HL-60 (cell line): ENCODE data around the gene TMEM106C.

Experiments used
- DNase-seq, 2 experiments: peaks; one replicate each; pipeline ENCODE4 v3.0.0-alpha.2; 2010 to 2020; ENCODE audit warnings: low read depth in 1 of 2, low spot score in 1 of 2
- H3K27ac ChIP-seq: fragments of 250-450 bp; sonication (Bioruptor Pico); replicated peaks from 2 replicates; pipeline ENCODE4 v1.5.1; 2020; ENCODE audit warnings: mild to moderate bottlenecking, moderate library complexity
- H3K27me3 ChIP-seq: fragments of 250-450 bp; sonication (Bioruptor Pico); 2 replicates; pipeline ENCODE4 v1.5.1; 2021; ENCODE audit warnings: mild to moderate bottlenecking, moderate library complexity; ENCODE audit not compliant: insufficient read depth, poor library complexity, severe bottlenecking
- H3K4me3 ChIP-seq: replicated peaks from 2 replicates; pipeline ENCODE4 v1.5.1; 2011; ENCODE audit warnings: mild to moderate bottlenecking, control low read depth, low read length; ENCODE audit not compliant: insufficient read depth
- CTCF ChIP-seq: IDR thresholded peaks from one replicate; pipeline ENCODE4 v1.5.1; 2011; ENCODE audit warnings: low read length, control low read depth, inconsistent platforms; ENCODE audit not compliant: insufficient read depth
- GABPA ChIP-seq: IDR thresholded peaks from 2 replicates; pipeline ENCODE4 v1.6.1; 2012; ENCODE audit warnings: low read depth
- POLR2AphosphoS5 ChIP-seq: IDR thresholded peaks from 2 replicates; pipeline ENCODE4 v1.6.1; 2012; ENCODE audit warnings: low read depth
- REST ChIP-seq: IDR thresholded peaks from 2 replicates; pipeline ENCODE4 v1.6.1; 2012; ENCODE audit warnings: low read depth; ENCODE audit not compliant: insufficient replicate concordance
- SPI1 ChIP-seq: IDR thresholded peaks from 2 replicates; pipeline ENCODE4 v1.6.1; 2012; ENCODE audit warnings: low read depth, mild to moderate bottlenecking, borderline replicate concordance

TMEM106C gene

GRCh38 chr12:47980197-47980596, 16.8 kb downstream of the TMEM106C start:
- TF ChIP-seq CTCF = no peak
- TF ChIP-seq GABPA = no peak
- TF ChIP-seq REST = no peak
- TF ChIP-seq SPI1 = no peak
- no peak for TF ChIP-seq POLR2AphosphoS5
- Histone ChIP-seq H3K4me3 (no peak overlapping the region), H3K27me3 (peaks cover 2% of the 10 kb centered on the region), H3K27ac (no peak overlapping the region)
- DNase-seq = no peak

- H3K4me3 ChIP-seq = no peak overlapping the region
- no peak for DNase-seq
- H3K27ac ChIP-seq = no peak overlapping the region
- no peak for TF ChIP-seq REST
- TF ChIP-seq GABPA = no peak
- no peak for TF ChIP-seq SPI1
- no peak for TF ChIP-seq POLR2AphosphoS5
- TF ChIP-seq CTCF = no peak
- peaks cover 2% of the 10 kb centered on the region for H3K27me3 ChIP-seq
Measured at GRCh38 chr12:47980779-47981495, 17.5 kb downstream of the TMEM106C start.

GRCh38 chr12:47981496-47982260, 18.3 kb downstream of the TMEM106C start:
- no peak for TF ChIP-seq CTCF
- TF ChIP-seq REST = no peak
- no peak for TF ChIP-seq SPI1
- no peak for TF ChIP-seq GABPA
- no peak for TF ChIP-seq POLR2AphosphoS5
- Histone ChIP-seq H3K27me3 (peaks cover 2% of the 10 kb centered on the region), H3K27ac (no peak overlapping the region), H3K4me3 (no peak overlapping the region)
- DNase-seq = no peak
